Kidney epithelial cell (primary cell): Measurements from ENCODE around the gene PSMG4. TPM values are rescaled to one million over a fixed set of nuclear protein-coding genes. Genes with fewer than 3 reads are reported as not detected.

Experiments used
- DNase-seq: peaks from one replicate; pipeline ENCODE4 v3.0.0-alpha.2; 2010; ENCODE audit warnings: low read depth
- H3K27me3 ChIP-seq: 2 replicates; pipeline ENCODE4 v1.6.0; 2011; ENCODE audit warnings: low read length; ENCODE audit not compliant: control insufficient read depth, insufficient read depth
- H3K36me3 ChIP-seq: 2 replicates; pipeline ENCODE4 v1.5.1; 2011; ENCODE audit warnings: low read length; ENCODE audit not compliant: control insufficient read depth, insufficient read depth
- H3K4me3 ChIP-seq: 2 replicates; pipeline ENCODE4 v1.5.1; 2011; ENCODE audit warnings: low read depth, mild to moderate bottlenecking, control low read depth, low read length
- CTCF ChIP-seq: IDR thresholded peaks from 2 replicates; pipeline ENCODE4 v1.5.1; 2011; ENCODE audit warnings: mild to moderate bottlenecking, moderate library complexity, low read length, control low read depth, inconsistent platforms; ENCODE audit not compliant: insufficient read depth, poor library complexity, severe bottlenecking
- total RNA-seq: library from RNA; depleted of rRNA; stranded (reverse); fragments of >200 nt; gene quantifications from 2 replicates; pipeline ENCODE4 v1.2.3, GENCODE V29; 2015

Gene PSMG4
- total RNA-seq, 1 donor from 2014 or later, result 26.5 TPM

- Histone ChIP-seq H3K27me3 (no peaks in the 10 kb centered on the region), H3K36me3 (no peaks in the 10 kb centered on the region), H3K4me3 (no peak overlapping the region)
- no peak for DNase-seq
- TF ChIP-seq CTCF, result no peak
Measured at GRCh38 chr6:3310051-3310448, 51.3 kb downstream of the PSMG4 start.

- Histone ChIP-seq H3K36me3 (no peaks in the 10 kb centered on the region), H3K4me3 (no peak overlapping the region), H3K27me3 (no peaks in the 10 kb centered on the region)
- DNase-seq, result no peak
- TF ChIP-seq CTCF, result no peak
Measured at GRCh38 chr6:3310703-3311102, 52.0 kb downstream of the PSMG4 start.

GRCh38 chr6:3311826-3312225 is 53.1 kb downstream of the PSMG4 start:
- Histone ChIP-seq H3K4me3 (no peak overlapping the region), H3K36me3 (no peaks in the 10 kb centered on the region), H3K27me3 (no peaks in the 10 kb centered on the region)
- DNase-seq, result no peak
- no peak for TF ChIP-seq CTCF

GRCh38 chr6:3312604-3313231 is 54.0 kb downstream of the PSMG4 start:
- Histone ChIP-seq H3K36me3 (no peaks in the 10 kb centered on the region), H3K4me3 (no peak overlapping the region), H3K27me3 (no peaks in the 10 kb centered on the region)
- no peak for DNase-seq
- TF ChIP-seq CTCF, result no peak

GRCh38 chr6:3314176-3314575 is 55.4 kb downstream of the PSMG4 start:
- no peak for DNase-seq
- H3K4me3 ChIP-seq, result no peak overlapping the region
- no peaks in the 10 kb centered on the region for H3K27me3 ChIP-seq
- H3K36me3 ChIP-seq, result no peaks in the 10 kb centered on the region
- no peak for TF ChIP-seq CTCF
